Liver (tissue), 3 donors: Measurements from ENCODE around the gene BCKDK.
A peak's percentile ranks its signal among the peaks of the same experiment; 100 is the strongest.

Experiments
- FOXA1 ChIP-seq: IDR thresholded peaks from 2 replicates; pipeline ENCODE4 v1.6.1; 2016; ENCODE audit warnings: antibody characterized with exemption
- GABPA ChIP-seq, 2 donors: IDR thresholded peaks in 1 of 2; conservative IDR thresholded peaks in 1 of 2; 2 replicates each; pipeline ENCODE4 v1.6.1; 2016; ENCODE audit warnings: antibody characterized with exemption in 2 of 2, mild to moderate bottlenecking in 1 of 2, moderate library complexity in 1 of 2
- HNF4A ChIP-seq, 2 donors: conservative IDR thresholded peaks; 2 replicates each; pipeline ENCODE4 v1.6.1; 2016; ENCODE audit warnings: antibody characterized with exemption in 2 of 2, mild to moderate bottlenecking in 2 of 2
- HNF4G ChIP-seq: IDR thresholded peaks from 2 replicates; pipeline ENCODE4 v1.6.1; 2016; ENCODE audit warnings: antibody characterized with exemption
- RAD21 ChIP-seq, 2 donors: IDR thresholded peaks; 2 replicates each; pipeline ENCODE4 v1.6.1; 2016; ENCODE audit warnings: antibody characterized with exemption in 2 of 2, mild to moderate bottlenecking in 2 of 2
- RXRA ChIP-seq, 2 donors: IDR thresholded peaks; 2 replicates each; pipeline ENCODE4 v1.6.1; 2017 to 2018; ENCODE audit warnings: antibody characterized with exemption in 2 of 2, mild to moderate bottlenecking in 1 of 2
- SP1 ChIP-seq: IDR thresholded peaks from 2 replicates; pipeline ENCODE4 v1.6.1; 2018; ENCODE audit warnings: antibody characterized with exemption, mild to moderate bottlenecking
- TAF1 ChIP-seq: conservative IDR thresholded peaks from 2 replicates; pipeline ENCODE4 v1.6.1; 2016; ENCODE audit warnings: antibody characterized with exemption, mild to moderate bottlenecking
- YY1 ChIP-seq: IDR thresholded peaks from 2 replicates; pipeline ENCODE4 v1.6.1; 2016; ENCODE audit warnings: antibody characterized with exemption, mild to moderate bottlenecking
- TF ChIP-seq, protein P1 (sequence below): fragments of 150-350 bp; IDR thresholded peaks from 2 replicates; pipeline ENCODE4 v1.5.1; 2017; ENCODE audit warnings: improper control_type of control experiment, low read depth, low read length; ENCODE audit not compliant: missing input control
- TF ChIP-seq, protein P2 (sequence below): IDR thresholded peaks from 2 replicates; pipeline ENCODE4 v1.6.1; 2016; ENCODE audit warnings: antibody characterized with exemption, mild to moderate bottlenecking
- TF ChIP-seq, protein P3 (sequence below): IDR thresholded peaks from 2 replicates; pipeline ENCODE4 v1.6.1; 2016; ENCODE audit warnings: antibody characterized with exemption
- TF ChIP-seq, protein P4 (sequence below): IDR thresholded peaks from 2 replicates; pipeline ENCODE4 v1.6.1; 2016; ENCODE audit warnings: antibody characterized with exemption
- donor health status: healthy.
- donor health status: healthy.

DNA sequence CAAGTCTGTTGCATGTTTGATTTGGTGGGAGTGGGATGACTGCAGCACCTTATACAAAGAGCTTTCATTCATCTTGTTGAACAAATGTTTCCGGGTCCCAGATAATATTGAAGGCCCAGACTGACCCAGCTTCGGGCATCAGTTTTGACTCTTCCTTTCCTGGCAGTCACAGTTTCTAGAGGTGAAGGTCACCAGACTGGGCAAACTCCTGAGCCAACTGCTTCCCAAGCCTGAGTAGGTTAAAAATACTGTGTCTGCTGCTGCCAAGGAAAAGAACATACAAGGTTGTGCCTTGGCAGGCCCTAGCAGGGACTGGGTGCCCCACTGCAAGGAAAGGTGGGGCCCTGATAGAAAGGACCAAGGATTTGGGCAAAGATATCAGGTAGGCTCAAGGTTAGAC lies 4.5 kb downstream of the BCKDK start:
- peak in 1 of 2 donors; percentile 4 for TF ChIP-seq HNF4A (conservative IDR thresholded peaks at IDR 0.05)
- TF ChIP-seq, protein P1, sequence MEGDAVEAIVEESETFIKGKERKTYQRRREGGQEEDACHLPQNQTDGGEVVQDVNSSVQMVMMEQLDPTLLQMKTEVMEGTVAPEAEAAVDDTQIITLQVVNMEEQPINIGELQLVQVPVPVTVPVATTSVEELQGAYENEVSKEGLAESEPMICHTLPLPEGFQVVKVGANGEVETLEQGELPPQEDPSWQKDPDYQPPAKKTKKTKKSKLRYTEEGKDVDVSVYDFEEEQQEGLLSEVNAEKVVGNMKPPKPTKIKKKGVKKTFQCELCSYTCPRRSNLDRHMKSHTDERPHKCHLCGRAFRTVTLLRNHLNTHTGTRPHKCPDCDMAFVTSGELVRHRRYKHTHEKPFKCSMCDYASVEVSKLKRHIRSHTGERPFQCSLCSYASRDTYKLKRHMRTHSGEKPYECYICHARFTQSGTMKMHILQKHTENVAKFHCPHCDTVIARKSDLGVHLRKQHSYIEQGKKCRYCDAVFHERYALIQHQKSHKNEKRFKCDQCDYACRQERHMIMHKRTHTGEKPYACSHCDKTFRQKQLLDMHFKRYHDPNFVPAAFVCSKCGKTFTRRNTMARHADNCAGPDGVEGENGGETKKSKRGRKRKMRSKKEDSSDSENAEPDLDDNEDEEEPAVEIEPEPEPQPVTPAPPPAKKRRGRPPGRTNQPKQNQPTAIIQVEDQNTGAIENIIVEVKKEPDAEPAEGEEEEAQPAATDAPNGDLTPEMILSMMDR, result no peak
- TF ChIP-seq, protein P2, sequence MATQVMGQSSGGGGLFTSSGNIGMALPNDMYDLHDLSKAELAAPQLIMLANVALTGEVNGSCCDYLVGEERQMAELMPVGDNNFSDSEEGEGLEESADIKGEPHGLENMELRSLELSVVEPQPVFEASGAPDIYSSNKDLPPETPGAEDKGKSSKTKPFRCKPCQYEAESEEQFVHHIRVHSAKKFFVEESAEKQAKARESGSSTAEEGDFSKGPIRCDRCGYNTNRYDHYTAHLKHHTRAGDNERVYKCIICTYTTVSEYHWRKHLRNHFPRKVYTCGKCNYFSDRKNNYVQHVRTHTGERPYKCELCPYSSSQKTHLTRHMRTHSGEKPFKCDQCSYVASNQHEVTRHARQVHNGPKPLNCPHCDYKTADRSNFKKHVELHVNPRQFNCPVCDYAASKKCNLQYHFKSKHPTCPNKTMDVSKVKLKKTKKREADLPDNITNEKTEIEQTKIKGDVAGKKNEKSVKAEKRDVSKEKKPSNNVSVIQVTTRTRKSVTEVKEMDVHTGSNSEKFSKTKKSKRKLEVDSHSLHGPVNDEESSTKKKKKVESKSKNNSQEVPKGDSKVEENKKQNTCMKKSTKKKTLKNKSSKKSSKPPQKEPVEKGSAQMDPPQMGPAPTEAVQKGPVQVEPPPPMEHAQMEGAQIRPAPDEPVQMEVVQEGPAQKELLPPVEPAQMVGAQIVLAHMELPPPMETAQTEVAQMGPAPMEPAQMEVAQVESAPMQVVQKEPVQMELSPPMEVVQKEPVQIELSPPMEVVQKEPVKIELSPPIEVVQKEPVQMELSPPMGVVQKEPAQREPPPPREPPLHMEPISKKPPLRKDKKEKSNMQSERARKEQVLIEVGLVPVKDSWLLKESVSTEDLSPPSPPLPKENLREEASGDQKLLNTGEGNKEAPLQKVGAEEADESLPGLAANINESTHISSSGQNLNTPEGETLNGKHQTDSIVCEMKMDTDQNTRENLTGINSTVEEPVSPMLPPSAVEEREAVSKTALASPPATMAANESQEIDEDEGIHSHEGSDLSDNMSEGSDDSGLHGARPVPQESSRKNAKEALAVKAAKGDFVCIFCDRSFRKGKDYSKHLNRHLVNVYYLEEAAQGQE, result no peak
- TF ChIP-seq TAF1, result no peak
- no peak for TF ChIP-seq HNF4G
- no peak for TF ChIP-seq GABPA (IDR thresholded peaks at IDR 0.05 in 1 of 2, conservative IDR thresholded peaks at IDR 0.05 in 1 of 2)
- no peak for TF ChIP-seq FOXA1
- TF ChIP-seq, protein P3, sequence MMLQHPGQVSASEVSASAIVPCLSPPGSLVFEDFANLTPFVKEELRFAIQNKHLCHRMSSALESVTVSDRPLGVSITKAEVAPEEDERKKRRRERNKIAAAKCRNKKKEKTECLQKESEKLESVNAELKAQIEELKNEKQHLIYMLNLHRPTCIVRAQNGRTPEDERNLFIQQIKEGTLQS, result no peak
- TF ChIP-seq RAD21 (IDR thresholded peaks at IDR 0.05), result no peak
- no peak for TF ChIP-seq YY1
- TF ChIP-seq SP1, result no peak
- TF ChIP-seq, protein P4, sequence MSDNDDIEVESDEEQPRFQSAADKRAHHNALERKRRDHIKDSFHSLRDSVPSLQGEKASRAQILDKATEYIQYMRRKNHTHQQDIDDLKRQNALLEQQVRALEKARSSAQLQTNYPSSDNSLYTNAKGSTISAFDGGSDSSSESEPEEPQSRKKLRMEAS, result no peak
- peak; percentile 11 to 28 for TF ChIP-seq RXRA (IDR thresholded peaks at IDR 0.05)
